ENCODE measurements around the gene ARHGEF35.
"Not testable (repeated sequence)": the region's sequence is repeated elsewhere in the genome, so short reads cannot be mapped to it uniquely, and the experiment has no call there.

The ARHGEF35 gene

GRCh38 chr7:144171594-144172350 is 23.9 kb downstream of the ARHGEF35 start:
- H3K9ac ChIP-seq (ENCODE audit: low read length); H3K36me3 ChIP-seq (ENCODE audit: control insufficient read depth, insufficient read depth, low read length); H3K4me3 ChIP-seq (ENCODE audit: low read length); H3K9me3 ChIP-seq (ENCODE audit: control insufficient read depth, low read length); H3K27me3 ChIP-seq (ENCODE audit: control insufficient read depth, insufficient read depth, low read length); H3K4me1 ChIP-seq (ENCODE audit: control insufficient read depth, insufficient read depth, low read length): not testable (repeated sequence)

GRCh38 chr7:144164784-144165183 is 30.8 kb downstream of the ARHGEF35 start:
- Histone ChIP-seq H3K36me3 (ENCODE audit: control insufficient read depth, insufficient read depth, low read length) (no peaks in the 10 kb centered on the region), H3K9me3 (ENCODE audit: control insufficient read depth, low read length) (no peaks in the 10 kb centered on the region), H3K4me3 (ENCODE audit: low read length) (no peak overlapping the region), H3K9ac (ENCODE audit: low read length) (no peak overlapping the region), H3K27me3 (ENCODE audit: control insufficient read depth, insufficient read depth, low read length) (no peaks in the 10 kb centered on the region), H3K4me1 (ENCODE audit: control insufficient read depth, insufficient read depth, low read length) (no peaks in the 10 kb centered on the region)

DNA sequence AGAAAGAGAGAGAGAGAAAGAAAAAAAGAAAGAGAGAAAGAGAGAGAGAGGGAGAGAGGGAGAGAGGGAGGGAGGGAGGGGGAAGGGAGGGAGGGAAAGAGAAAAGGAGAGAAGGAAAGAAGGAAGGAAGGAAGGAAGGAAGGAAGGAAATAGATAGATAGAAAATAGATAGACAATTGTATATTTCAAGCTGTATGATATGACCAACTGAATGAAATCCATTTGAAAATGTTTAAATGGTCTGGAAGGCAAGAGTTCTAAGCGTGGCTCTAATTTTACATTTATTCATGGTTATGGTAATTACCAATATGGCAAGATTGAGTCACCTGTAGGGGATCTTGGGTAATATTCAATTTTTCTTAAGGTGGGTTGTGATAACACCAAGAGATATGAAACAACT is 36.8 kb downstream of the ARHGEF35 start:
- H3K9ac ChIP-seq (ENCODE audit: low read length) = no peak overlapping the region
- no peaks in the 10 kb centered on the region for H3K27me3 ChIP-seq (ENCODE audit: control insufficient read depth, insufficient read depth, low read length)
- no peak overlapping the region for H3K4me3 ChIP-seq (ENCODE audit: low read length)
- no peaks in the 10 kb centered on the region for H3K36me3 ChIP-seq (ENCODE audit: control insufficient read depth, insufficient read depth, low read length)
- no peaks in the 10 kb centered on the region for H3K4me1 ChIP-seq (ENCODE audit: control insufficient read depth, insufficient read depth, low read length)
- H3K9me3 ChIP-seq (ENCODE audit: control insufficient read depth, low read length) = no peaks in the 10 kb centered on the region

- Histone ChIP-seq H3K36me3 (ENCODE audit: control insufficient read depth, insufficient read depth, low read length) (no peaks in the 10 kb centered on the region), H3K27me3 (ENCODE audit: control insufficient read depth, insufficient read depth, low read length) (no peaks in the 10 kb centered on the region), H3K4me1 (ENCODE audit: control insufficient read depth, insufficient read depth, low read length) (no peaks in the 10 kb centered on the region), H3K9me3 (ENCODE audit: control insufficient read depth, low read length) (no peaks in the 10 kb centered on the region), H3K4me3 (ENCODE audit: low read length) (no peak overlapping the region), H3K9ac (ENCODE audit: low read length) (no peak overlapping the region)
Observed at GRCh38 chr7:144148224-144148827, 47.3 kb downstream of the ARHGEF35 start.

DNA sequence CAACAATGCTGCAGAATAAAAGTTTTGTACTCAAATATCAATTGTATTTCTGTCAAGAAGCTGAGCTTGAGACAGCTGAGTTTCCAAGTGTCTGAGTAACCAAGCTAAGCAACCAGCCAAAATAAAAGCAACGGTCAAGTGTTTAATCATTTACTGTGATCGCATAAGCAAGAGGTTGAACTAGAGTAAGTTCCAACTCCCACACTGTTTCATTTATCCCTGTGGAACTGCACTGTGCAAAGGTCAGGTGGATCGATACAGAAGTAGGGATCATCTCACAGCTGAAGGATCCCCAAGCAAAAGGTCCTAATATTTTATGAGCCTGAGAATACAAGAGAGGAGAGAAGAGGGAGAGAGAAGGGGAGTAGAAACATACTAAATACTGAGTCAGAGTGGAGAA is 51.2 kb downstream of the ARHGEF35 start:
- no peaks in the 10 kb centered on the region for H3K36me3 ChIP-seq (ENCODE audit: control insufficient read depth, insufficient read depth, low read length)
- H3K9me3 ChIP-seq (ENCODE audit: control insufficient read depth, low read length) = no peaks in the 10 kb centered on the region
- H3K4me3 ChIP-seq (ENCODE audit: low read length) = no peak overlapping the region
- no peak overlapping the region for H3K9ac ChIP-seq (ENCODE audit: low read length)
- H3K4me1 ChIP-seq (ENCODE audit: control insufficient read depth, insufficient read depth, low read length) = no peaks in the 10 kb centered on the region
- H3K27me3 ChIP-seq (ENCODE audit: control insufficient read depth, insufficient read depth, low read length) = no peaks in the 10 kb centered on the region

- Histone ChIP-seq H3K4me1 (ENCODE audit: control insufficient read depth, insufficient read depth, low read length) (no peaks in the 10 kb centered on the region), H3K27me3 (ENCODE audit: control insufficient read depth, insufficient read depth, low read length) (no peaks in the 10 kb centered on the region), H3K4me3 (ENCODE audit: low read length) (no peak overlapping the region), H3K9ac (ENCODE audit: low read length) (no peak overlapping the region), H3K36me3 (ENCODE audit: control insufficient read depth, insufficient read depth, low read length) (no peaks in the 10 kb centered on the region), H3K9me3 (ENCODE audit: control insufficient read depth, low read length) (no peaks in the 10 kb centered on the region)
Observed at GRCh38 chr7:144142187-144142586, 53.4 kb downstream of the ARHGEF35 start.

DNA sequence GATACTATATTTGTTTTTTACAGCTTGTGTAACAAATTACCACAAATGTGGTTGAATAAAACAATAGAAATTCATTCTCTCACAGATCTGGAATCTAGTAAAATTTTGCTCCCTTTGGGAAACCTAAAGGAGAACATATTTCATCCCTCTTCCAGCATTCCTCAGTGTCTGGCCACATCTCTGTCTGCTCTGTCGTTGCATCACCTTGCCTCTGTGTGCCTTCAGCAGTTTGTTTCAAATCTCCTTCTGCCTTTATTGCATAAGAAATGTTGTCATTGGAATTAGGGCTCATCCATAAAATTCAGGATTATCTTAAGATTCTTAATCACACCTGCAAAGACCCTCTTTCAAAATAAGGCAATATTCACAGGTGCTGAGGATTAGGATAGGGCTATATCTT is 58.1 kb downstream of the ARHGEF35 start:
- H3K36me3 ChIP-seq (ENCODE audit: control insufficient read depth, insufficient read depth, low read length) = no peaks in the 10 kb centered on the region
- H3K9ac ChIP-seq (ENCODE audit: low read length) = no peak overlapping the region
- H3K27me3 ChIP-seq (ENCODE audit: control insufficient read depth, insufficient read depth, low read length) = no peaks in the 10 kb centered on the region
- no peaks in the 10 kb centered on the region for H3K9me3 ChIP-seq (ENCODE audit: control insufficient read depth, low read length)
- no peak overlapping the region for H3K4me3 ChIP-seq (ENCODE audit: low read length)
- no peaks in the 10 kb centered on the region for H3K4me1 ChIP-seq (ENCODE audit: control insufficient read depth, insufficient read depth, low read length)

All from mucosa of stomach (tissue), 1 donor.